KBM-7 (cell line): ENCODE results near the gene BHLHE23.

Source experiments
- DNase-seq: peaks from one replicate; pipeline ENCODE4 v3.0.0-alpha.2; 2015
- in situ Hi-C: fragments of 300-500 bp; cut with MboI; formaldehyde crosslinking; loops from 2 replicates; pipeline ENCODE4 v1.14.3; 2020; ENCODE audit warnings: low sequenced_read_pairs, low pct_unique_long_range_greater_than_20kb, mixed read lengths

BHLHE23 gene

DNA sequence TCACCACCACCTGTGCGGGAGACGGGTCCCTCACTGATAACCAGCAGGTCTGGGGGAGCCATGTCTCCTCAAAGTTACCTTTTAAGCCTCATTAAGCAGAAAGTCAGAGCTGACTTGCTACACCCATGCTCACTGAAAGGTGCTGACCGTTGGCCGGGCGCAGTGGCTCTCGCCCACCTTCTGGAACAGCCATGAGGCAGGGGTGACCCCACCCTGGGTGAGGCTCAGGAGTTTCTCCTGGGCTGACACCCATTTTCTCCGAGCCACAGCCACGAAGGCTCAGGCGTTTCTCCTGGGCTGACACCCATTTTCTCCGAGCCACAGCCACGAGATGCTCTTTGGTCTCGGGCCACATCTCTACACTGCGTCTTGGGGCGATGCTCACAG, 10.2 kb downstream of the BHLHE23 start:
- in situ Hi-C loops: no loop called here
- no peak for DNase-seq

DNA sequence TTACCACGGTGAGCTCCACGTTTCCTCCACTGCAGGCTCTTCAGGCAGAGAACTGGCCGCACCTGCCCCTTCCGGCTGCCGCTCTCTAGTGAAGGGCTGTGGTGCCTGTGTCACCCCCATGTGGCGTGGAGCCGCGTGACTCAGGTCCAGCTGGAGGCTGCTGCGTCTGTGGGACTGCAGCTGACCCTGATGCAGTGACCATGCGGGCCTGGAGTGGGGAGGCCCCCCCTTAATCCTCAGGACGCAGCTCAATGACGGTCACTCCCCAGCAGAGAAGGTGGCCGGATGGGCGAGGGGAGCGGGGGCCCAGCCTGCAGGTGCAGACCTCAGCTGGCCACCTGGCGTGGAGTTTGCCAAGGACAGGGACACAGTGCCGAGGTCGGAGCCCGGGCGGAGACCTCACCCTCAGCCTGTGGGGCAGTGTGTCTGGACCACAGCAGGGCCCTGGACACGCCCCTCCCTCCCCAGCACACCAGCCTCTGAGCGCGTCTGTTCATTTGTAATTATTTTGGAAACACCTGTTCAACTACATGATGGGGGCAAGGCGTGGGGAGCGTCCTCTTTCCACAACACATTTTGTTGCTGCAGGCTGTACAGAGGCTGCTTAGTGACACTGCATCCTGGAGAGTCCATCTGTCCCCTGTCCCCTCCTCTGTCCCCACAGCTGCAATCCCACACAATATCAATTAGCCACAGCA, 10.7 kb downstream of the BHLHE23 start:
- in situ Hi-C loops: no loop called here

DNA sequence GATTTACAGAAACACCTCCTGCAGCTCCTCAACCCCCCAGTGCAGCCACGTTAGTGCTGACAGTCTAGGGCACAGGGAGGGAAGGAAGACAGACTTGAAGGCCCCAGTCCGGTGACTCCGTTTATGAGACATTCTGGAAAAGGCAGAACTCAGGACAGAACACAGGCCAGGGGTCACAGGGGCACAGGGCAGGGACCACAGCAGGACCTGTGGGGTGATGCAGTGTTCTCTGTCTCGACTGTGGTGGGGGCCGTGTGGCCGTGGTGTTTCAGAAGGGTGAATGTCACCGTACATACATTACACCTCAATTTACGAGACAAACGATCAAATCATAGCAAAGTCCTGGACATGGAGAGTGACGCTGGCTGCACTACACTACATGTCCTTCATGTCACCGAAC, 11.3 kb downstream of the BHLHE23 start:
- in situ Hi-C loops: no loop called here

More for the DNA sequence above, 10.7 kb downstream of the BHLHE23 start:
- DNase-seq: no peak

DNA sequence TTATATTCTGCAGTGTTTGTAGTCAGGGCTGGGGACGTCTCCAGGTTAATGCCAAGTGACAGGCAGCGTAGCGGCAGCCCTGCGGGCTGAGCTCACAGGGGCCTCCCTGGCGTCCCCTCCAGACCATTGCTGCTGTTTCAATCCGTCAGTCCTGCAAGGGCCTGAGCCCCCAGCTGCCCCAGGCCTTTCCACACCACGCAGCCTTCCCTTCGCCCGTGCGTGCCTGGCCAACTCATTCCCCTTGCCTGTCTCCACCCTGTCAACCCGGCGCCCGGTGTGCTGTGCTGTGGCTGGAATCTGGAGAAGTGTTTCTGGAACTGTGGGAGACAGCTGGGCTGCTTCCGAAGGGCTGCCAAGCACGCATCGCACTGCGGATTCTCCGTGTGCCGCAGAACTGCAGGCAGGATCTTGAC, 11.9 kb downstream of the BHLHE23 start:
- in situ Hi-C loops: no loop called here
- no peak for DNase-seq

More for the DNA sequence above, 11.3 kb downstream of the BHLHE23 start:
- DNase-seq: no peak

DNA sequence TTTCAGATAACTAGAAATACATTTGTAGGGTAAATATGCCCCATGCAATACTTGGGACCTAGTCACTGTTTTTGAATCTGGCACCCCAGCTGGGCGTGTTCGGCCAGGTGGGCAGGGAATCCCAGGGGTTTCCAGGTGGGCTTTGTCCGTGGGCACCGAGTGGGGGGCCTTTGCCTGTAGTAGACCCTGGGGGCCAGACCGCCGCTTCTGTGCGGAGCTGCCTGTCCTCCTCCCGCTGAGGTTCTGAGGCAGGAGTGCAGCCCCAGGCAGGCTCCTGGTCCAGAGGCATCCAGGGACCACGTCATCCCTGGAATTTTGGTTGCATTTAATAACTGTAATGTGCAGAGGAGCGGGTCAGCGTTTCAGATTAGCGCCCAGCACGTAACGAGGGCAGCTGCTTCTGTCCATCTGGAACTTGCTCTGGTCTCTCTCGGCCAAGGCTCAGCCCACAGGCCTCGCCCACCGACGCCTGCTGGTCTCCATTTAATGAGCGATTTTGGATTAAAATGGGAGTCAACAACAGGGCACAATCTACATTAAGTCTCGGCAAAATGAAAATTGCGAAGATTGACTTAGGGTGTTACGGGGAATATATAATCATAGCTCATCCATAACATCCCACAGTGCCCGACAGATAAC, 12.8 kb downstream of the BHLHE23 start:
- no peak for DNase-seq
- in situ Hi-C loops: no loop called here

DNA sequence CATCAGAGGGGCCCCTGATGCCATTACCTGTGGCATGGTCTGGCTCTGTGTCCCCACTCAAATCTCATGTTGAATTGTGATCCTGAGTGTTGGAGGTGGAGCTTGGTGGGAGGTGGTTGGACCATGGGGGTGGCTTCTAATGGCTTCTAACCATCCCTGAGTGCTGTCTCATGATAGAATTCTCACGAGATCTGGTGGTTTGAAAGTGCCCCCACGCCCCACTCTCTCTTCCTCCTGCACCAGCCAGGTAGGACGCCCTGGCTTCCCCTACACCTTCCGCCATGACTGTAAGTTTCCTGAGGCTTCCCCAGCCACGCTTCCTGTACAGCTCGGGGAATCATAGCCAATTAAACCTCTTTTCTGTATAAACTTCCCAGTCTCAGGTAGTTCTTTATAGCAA, 14.9 kb downstream of the BHLHE23 start:
- in situ Hi-C loops: no loop called here
- no peak for DNase-seq

DNA sequence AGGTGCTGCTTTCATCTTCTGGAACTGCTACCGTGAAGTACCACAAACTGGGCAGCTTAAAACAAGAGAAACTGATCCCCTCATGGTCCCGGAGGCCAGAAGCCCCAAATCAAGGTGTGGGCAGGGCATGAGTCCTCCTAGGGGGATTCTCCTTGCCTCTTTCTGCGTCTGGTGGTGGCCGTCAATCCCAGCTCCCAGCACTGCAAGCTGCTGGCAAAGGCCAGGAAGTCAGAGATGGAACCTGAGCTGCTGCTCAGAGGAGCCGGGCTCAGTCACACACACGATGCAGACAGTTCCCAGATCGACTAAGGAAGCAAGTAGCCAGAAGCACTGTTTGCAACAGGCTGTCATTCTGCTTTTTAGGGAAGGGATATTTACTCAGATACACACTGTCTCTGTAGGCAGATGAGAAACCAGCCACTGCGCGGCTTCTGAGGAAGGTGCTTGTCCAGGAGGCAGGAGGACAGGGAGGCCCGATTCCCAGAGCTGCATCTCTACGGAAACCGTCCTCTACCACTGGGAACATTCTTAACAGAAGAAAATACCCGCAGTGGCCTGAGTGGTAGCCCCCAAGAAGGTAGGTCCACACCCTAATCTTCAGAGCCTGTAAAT, 15.5 kb downstream of the BHLHE23 start:
- no peak for DNase-seq
- in situ Hi-C loops: no loop called here

DNA sequence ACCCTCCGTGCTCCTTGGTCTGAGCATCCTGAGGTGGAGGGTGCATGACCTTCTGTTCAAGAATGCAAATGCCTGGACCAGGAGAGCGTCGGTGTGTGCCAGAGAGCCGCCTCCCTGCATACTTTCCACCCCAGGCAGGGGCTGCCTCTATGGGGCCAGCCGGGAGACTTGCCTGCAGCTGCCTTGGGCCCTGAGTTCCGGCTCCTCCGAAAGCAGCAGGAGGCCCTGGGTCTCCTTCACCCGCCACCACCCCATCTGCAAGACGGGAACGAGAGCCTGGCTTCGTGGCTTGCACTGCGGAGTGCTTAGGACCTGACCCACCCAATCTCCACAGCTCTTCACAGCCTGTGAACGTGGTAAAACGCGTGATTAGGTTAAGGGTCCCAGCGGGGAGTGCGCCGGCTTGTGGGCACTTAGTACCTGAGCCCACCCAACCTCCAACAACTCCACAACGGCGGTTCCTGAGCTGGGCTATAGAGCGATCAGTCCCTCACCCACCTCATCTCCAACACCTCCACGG, 16.4 kb downstream of the BHLHE23 start:
- in situ Hi-C loops: no loop called here
- no peak for DNase-seq

DNA sequence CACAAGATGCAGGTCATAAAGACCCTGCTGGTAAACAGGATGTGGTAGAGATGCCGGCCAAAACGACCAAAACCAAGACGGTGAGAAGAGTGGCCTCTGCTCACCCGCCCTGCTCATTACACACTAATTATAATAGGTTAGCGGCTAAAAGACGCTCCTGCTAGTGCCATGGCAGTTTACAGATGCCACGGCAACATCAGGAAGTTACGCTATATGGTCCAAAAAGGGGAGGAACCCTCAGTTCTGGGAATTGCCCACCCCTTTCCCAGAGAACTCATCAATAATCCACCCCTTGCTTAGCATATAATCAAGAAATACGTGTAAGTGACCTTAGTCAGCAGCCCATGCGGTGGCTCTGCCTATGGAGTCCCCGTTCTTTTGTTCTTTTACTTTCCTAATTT, 17.6 kb downstream of the BHLHE23 start:
- in situ Hi-C loops: no loop called here
- peak; percentile 71 for DNase-seq

DNA sequence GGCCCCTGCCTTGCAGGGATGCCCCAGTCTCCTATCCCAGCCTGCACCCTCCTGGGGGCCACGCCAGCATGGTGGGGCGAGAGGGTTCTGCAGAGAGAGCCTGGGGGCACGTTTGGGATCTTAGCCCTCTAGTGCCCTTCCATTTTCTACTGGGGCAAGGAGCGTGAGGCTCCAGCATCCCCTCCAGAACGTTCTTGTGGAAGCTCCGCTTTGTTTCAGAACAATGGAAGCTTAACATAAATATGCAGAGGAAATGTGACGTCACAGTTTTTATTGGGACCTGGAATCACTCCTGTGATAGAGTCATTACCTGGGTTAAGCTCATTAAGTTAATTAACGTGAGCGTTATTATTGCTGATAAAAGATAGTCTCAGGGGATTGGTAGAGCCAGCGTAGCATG, 19.6 kb downstream of the BHLHE23 start:
- in situ Hi-C loops: no loop called here
- no peak for DNase-seq

DNA sequence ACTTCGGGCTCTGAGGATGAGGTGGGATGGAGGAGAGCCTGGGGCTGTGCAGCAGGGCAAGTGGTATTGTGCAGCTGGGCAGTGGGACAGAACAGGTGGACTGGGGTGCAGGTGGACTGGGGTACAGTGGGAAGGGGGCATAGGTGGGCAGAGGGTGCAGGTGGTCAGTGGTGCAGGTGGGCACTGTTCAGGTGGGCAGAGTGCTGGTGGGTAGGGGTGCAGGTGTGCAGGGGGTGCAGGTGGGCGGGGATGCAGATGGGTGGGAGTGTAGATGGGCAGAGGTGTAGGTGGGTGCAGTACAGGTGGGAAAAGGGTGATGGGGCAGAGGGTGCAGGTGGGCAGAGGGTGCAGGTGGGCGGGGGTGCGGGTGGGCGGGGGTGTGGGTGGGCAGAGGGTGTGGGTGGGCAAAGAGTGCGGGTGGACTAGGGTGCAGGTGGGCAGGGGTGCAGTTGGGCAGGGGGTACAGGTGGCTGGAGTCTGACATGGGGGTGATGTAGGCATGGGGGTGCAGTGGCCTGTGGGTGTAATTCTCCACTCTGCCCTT, 20.4 kb downstream of the BHLHE23 start:
- in situ Hi-C loops: no loop called here

DNA sequence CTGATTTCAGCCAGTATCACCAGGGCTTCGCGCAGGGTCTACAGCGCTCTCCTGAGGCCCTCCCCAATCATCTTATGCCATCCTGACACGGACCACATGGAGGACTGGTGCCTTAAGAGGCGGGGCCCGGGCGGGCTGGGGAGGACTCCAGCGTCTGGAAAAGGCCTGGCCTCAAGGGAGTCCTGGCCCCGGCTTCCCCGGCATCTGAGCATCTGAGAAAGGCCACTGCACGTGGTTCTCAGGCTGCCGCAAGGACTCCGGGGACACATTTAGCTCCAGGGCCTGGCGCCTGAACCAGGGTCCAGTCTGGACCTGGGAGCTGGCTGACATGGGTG, 21.4 kb downstream of the BHLHE23 start:
- no peak for DNase-seq
- in situ Hi-C loops: no loop called here

More for the DNA sequence above, 20.4 kb downstream of the BHLHE23 start:
- DNase-seq: no peak

DNA sequence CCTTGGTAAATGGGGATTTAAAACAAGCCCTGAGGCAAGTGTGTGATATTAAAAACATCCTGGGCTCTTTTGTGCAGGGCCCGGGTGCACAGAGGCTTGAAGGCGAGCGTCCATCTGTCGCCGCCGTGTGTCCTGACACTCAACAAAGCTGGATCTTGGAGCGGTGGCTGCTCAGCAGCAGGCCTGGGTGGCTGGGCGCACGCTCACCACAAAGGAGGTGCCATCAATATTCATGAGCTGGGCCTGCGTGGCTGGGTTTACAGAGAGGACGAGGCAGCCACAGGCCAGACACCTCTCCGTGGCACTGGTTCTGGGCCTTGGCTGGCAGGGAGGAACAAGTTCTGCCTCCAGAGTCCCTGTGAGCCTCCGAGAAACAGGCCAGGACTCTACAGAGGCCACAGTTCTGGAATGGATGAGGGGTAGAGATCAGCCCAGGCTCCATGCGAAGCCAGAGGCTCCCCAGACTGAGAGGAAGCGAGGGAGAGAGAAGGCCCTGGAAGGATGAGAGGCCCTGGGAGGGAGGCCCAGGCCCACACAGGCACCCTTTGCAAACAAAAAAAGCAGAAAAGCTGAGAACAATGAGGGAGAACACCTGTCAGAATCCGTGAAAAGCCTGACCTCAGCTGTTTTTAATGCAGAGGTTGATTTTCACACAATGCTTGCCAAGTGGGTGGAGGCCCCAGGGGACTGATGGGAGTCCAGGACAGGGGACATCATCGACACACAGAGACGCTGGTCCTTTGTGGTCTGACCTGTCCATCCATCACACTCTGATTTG, 21.9 kb downstream of the BHLHE23 start:
- in situ Hi-C loops: no loop called here
- no peak for DNase-seq

DNA sequence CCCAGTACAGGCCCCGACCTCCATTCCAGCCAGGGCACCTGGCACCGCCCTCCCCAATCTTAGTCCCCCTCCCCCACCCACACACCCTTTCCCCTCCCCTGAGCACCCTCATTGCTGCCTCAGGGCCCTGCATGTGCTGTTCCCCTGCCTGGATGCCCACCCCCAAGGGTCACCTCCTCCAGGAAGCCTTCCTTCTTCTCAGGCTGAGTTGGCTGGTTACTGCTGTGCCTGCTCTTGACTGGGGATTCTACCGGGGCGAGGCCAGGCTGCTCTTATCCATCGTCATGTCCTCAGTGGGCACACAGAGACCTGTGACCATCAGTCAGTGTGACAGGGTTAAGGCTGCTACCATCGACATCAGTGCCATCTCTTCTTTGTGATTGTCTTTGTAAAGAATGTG, 23.6 kb downstream of the BHLHE23 start:
- in situ Hi-C loops: no loop called here
- DNase-seq: no peak

DNA sequence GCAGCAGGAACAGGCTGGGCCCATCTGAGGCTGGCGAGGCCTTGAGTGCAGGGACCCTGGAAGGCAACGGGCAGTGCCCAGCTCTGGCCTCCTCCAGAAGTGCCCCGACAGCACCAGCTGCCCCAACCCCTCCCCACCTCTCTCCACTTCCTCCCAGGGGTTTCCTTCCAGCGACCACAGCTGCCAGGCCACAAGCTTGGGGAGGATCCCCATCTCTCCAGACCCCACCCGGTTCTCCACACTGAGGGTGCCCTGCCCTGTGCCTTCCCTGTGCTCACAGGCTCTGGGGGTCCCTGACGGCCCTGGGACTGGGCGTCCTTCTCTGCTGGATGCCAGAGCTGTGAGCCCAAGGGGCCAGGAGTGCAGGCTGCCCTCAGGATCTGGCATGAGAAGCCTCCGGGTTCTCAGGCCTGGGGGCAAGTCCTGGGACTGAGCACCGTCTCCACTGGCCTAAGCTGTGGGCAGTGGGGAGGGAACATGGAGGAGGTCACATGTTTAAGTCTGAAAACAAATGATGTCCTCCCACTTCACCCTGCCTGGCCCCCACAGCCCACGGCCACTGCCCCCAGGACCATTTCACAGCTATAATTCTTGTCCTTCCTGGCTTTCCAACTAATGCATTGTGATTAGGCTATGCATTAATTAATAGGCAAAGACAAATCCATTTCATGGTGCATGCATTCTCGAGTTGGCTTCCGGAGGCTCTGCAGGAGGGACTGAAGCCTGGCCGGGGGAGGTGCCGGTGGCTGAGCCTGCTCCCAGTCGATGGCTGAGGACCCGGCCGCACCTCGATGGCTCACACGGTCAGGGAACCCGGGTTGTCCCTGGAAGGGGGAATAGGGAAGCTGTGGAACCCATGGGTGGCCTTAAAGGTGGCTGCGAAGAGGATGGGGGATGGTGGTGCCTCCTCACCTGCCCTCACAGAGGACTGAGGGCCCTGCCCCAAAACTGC, 24.4 kb downstream of the BHLHE23 start:
- DNase-seq: peak; percentile 53
- in situ Hi-C loops: no loop called here

DNA sequence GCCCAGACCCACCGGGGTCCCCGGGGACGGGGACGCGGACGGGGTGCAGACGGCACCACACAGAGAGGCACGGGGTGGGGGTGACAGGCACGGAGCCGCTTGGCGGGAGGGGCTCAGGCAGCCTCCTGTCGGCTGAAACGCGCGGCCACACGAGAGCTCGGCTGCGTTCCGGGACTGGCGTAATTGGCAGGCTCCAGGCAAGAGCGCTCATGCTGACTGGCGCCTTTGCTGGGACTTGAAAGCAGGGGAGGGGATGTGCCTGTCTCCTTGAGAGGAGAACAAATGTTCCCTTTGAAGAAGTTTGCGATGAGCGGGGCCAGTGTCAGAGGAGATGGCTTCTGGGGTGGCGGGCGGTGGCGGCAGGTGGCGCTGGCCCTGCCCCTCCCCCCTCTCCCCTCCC, 25.8 kb downstream of the BHLHE23 start:
- DNase-seq: peak; percentile 68
- in situ Hi-C loops: no loop called here

DNA sequence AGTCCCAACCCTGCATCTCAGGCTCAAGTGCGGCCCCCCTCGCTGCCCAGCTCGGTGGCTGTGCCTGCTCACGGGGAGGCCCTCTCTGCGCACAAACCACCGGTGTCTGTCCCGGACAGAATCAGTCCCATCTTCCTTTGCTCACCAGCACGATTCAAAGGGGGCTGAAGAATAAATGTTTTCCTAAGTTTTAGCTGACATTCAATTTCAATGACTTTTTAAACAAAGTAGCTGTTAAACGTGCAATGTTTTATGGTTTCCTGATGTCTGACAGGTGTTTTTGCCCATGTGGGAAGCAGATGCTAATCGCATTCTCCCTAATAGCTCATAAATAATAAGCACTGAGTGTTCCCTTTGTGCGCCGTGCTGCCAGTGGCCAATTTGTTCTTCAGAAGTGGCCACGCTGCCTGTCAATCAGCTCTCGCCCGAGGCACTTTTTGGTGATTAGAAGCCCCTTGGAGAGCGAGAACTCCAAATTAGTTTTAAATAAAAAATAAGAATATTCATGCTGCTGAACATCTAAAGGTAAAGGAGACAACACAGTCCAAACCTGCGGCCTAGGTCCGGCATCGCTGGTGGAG, 26.3 kb downstream of the BHLHE23 start:
- DNase-seq: no peak
- in situ Hi-C loops: no loop called here

DNA sequence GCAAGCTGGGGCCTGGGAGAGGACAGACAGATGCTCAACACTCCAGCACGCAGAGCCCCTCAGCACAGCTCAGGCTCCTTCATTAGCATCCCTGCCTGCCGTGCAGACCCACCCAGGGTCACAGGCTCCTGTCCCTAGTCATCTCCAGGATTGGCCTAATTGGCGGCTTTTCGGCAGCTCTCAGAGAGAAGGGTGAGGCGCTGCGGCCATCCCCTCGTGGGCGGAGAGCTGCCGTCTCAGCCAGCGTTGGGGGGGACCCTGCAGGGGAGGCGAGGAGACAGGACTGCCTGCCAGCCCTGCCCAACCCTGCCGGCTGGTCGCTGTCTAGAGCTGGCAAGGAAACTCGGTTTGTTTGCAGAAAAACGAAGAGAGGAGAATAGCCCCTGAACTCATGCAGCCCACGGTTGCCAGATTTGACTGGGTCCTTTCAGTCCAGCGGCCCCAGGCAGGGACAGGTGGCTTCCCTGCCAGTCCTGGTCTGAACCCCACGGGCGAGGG, 26.8 kb downstream of the BHLHE23 start:
- in situ Hi-C loops: no loop called here
- no peak for DNase-seq
